NCI-H69 (cell line): ENCODE measurements around the gene C16orf92.
A peak's percentile ranks its signal among the peaks of the same experiment; 100 is the strongest.

Experiments
- DNase-seq: peaks from one replicate; lab custom pipeline; 2025; lab: John Stamatoyannopoulos, UW

C16orf92 gene, protein sequence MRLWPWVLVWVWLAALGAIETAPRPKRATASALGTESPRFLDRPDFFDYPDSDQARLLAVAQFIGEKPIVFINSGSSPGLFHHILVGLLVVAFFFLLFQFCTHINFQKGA

DNA sequence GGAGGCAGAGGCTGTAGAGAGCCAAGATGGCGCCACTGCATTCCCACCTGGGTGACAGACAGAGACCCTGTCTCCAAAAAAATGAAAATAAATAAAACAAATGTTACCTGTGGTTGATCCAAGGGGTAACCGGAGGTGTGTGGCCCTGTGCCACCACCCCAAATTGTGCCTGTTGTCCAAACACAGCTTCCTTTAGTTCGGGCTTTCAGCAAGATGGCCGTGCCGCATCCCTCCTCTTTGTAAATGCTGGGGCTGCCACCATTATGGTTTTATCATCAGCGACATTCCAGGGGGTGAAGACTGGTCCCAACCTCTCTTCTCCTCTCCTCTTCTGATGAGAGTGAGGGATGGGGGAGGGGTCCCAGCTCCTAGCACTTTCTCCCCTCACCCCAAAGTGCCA is at the start of gene C16orf92:
Gene C16orf92 (plus strand): TSS at position 312 of the 400 bp plus-strand sequence. CDS start 143 bp downstream, outside the sequence.
- DNase-seq: no peak

DNA sequence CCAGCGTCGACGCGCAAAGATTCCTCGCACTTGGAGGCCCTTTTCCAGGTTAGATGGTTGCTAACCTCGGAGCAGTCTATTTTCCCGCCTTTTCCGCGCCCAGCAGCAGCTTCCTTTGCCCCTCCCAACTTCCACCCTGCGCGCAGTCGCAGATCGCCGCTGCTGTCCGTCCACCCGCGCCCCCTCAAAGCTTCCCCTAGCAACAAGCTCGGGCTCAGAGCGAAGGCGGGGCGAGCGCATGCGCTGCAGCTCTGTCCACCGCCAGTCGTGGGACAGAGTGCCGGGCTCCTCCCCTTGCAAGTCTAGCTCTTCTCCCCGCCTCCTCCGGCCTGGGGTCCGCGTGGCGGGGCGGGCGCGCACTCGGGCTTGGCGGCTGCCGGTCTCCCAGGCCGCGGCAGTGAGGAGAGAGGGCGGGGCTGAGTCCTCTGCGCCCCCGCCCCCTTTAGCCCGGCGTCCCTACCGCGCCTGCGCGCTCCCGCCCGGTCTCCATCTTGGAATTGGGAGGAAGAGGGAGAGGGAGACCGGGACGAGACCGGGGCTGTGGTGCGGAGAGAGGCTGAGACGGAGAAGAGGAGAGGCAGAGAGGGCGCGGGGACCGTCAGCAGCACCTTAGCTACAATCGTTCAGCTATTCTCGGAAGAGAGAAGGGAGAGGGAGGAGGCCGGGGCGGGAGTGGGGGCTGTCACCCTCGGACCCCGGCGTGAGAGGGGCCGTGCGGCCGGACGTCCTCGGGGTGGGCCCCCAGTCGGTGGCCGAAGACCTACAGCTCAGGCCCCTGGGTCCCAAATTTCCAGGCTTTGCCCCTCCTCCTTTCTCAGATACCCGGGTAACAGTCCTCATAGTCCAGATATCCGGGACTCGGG is 49.4 kb upstream of the C16orf92 start, which contains the start of gene TAOK2:
Gene TAOK2 (plus strand): TSS at position 485 of the 863 bp plus-strand sequence. CDS start 3,905 bp downstream, outside the sequence.
- peak; percentile 99 for DNase-seq

DNA sequence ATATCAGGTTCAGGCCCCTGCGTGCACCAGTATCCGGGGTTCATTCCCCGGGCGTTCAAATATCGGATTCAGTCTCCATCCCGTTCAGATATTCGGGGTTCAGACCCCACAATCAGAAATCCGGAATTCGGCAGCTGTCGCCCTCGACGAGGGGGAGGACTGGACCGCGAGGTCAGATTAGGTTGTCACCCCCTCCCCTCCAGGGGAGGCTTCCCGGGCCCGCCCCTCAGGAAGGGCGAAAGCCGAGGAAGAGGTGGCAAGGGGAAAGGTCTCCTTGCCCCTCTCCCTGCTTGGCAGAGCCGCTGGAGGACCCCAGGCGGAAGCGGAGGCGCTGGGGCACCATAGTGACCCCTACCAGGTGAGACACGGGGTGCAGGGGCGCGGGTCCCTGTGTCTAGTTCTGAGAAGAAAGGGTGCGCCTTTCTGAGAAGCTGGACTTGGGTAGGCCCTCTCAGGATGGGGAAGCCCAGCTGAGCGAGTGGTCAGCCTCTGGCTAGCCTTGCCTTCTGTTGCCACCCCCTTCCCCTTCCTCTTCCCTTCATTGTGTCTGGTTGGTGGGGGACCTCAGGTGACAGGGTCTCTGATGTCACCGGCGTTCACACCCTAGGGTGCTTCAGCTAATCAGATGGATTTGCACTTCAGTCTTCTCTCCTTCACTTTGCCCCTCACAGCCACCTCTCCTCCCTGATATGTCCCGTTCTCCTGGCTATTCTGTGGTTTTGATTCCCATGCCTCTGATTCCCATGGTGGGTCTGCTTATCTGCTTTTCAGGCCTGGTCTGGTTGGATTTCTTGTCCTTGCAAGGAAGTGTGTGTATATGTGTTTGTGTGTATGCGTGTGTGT is 48.5 kb upstream of the C16orf92 start:
- DNase-seq: peak; percentile 40

DNA sequence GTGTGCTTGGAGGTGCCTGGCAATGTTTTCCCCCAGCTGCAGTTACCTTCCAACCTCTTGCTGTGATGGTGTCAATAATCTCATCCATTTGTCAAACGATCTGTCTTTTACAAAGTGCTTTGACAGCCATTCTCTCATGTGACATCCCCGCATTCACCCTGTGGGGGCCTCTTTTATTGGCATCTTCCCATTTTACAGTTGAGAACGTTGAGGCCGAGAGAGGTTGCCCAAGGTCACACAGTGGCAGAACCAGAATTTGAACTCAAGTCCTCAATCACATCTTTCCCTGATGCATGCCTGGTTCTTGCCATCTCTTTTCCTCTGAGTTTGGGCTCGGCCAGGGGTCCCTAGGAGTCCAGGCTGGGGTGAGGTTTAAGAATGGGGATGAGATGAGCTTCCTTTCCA is 47.9 kb upstream of the C16orf92 start:
- DNase-seq: no peak

DNA sequence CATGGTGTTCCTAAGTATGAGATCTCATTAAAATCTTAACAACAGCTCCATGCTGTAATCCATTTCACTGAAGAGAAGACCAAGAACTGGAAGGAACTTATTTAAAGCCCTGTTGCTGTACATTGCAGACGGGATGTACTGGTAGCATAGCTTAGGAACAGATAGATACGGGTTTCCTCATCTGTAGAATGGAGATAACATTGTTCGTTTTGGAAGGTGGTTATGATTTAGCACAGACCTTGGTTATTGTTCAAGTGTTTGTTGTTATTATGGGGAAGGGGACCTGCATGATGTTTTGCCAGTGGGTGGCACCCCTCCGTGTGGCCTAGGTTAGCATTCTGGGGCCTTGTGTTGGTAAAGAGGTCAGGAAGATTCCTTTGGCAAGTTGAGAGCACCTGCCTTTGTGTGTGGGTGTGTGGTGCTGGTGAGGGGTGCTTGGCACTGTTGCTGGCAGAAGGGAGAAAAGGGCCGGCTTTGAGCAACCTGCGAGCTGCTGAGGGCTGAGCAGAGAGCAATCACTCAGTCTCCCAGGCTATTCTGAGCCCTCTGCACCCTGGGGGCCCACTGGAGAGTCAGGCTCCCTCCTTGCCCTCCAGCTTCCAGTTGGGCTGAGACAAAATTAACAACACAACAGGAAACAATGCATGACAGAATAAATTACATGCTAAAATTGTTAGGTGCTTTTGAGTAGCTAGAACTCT is 47.0 kb upstream of the C16orf92 start:
- DNase-seq: no peak

DNA sequence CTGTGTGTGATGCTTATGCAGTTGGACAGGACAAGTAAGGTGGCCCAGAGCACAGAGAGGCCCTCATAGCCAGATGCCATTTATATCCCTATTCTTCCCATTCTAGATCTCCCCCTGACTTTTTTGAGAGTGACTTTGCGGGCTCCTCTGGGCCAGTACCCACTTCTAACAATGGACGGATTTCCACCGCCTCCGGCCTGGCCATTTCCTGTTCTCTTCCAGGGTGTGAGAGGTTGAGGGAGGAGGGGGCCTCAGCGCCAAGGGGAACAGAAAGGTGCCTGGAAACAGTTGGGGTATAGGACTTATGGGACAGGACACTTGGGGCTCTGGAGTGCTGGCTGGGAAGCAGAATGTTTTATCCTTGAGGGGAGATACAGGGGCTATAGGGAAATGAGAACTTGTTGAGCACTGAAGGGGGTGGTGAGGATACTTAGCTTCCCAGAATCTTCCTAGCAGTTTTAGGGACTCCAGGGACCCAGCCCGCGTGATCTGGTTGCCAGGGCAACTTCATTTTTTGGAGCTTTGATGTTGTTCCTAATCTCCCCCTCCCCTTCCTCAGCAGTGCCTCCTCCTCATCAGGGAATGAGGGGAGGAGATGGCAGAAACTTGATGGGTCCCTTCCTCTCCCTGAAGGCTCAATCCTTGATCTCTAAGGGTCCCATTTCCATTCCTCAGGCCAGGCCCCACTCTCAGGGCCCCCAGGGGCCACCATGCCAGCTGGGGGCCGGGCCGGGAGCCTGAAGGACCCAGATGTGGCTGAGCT is 45.8 kb upstream of the C16orf92 start:
- DNase-seq: no peak

DNA sequence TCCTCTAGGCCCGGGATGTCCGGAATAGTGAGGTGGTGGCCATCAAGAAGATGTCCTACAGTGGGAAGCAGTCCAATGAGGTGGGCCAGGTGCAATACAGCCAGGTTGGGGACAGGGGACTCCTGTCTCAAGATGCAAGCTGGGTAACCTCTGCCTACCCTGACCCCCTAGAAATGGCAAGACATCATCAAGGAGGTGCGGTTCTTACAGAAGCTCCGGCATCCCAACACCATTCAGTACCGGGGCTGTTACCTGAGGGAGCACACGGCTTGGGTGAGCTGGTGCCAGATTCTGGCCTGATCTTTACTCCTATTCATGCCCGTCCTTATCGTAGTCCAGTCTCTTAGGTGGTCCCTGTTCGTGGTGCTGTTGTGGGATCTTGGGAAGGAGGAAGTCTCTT is 44.9 kb upstream of the C16orf92 start:
- DNase-seq: no peak

DNA sequence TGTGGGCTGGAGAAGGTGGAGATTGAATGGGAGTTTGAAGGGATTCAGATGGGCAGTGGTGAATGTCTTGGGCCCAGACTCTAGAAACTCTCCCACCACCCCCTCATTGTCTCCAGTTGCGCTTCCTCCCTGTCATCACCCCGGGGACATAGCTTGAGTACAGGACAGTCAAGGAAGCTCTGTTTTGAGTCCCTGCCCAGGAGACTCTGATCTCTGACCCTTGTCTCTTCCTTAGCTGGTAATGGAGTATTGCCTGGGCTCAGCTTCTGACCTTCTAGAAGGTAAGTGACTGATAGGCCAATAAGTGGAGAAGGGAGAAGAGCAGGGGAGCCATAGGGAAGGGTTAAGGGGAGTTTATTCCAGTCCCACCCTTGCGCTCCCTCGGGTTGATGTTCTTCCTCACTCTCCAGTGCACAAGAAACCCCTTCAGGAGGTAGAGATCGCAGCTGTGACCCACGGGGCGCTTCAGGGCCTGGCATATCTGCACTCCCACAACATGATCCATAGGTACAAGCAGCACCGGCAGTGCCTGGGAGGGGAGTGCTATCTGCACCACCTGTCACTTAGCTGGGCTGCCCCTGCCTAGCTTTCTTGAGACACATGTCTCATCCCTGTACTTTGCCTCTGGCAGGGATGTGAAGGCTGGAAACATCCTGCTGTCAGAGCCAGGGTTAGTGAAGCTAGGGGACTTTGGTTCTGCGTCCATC is 44.3 kb upstream of the C16orf92 start:
- DNase-seq: no peak

DNA sequence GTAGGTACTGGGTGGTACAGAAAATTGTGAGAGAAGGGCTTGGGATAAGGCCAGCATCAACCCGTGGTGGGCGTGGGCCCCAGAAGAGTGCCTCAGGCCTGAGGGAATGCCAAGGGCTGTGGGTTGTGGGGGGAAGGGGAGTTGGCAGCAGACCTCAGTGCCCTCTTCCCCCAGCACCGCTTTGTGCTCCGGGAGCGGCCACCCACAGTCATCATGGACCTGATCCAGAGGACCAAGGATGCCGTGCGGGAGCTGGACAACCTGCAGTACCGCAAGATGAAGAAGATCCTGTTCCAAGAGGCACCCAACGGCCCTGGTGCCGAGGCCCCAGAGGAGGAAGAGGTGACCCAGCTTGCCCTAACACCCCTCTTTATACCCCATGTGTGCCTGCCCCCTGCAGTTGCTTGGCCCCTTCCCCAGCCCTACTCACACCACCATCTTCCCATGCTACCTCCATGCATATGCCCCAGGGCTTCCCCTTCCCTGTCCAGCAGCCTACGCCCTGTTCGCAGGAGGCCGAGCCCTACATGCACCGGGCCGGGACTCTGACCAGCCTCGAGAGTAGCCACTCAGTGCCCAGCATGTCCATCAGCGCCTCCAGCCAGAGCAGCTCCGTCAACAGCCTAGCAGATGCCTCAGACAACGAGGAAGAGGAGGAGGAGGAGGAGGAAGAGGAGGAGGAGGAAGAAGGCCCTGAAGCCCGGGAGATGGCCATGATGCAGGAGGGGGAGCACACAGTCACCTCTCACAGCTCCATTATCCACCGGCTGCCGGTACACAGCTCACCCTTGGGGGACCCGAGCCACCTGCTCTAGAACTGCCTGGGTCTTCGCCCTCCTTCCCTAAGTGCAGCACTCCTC is 40.2 kb upstream of the C16orf92 start:
- no peak for DNase-seq

DNA sequence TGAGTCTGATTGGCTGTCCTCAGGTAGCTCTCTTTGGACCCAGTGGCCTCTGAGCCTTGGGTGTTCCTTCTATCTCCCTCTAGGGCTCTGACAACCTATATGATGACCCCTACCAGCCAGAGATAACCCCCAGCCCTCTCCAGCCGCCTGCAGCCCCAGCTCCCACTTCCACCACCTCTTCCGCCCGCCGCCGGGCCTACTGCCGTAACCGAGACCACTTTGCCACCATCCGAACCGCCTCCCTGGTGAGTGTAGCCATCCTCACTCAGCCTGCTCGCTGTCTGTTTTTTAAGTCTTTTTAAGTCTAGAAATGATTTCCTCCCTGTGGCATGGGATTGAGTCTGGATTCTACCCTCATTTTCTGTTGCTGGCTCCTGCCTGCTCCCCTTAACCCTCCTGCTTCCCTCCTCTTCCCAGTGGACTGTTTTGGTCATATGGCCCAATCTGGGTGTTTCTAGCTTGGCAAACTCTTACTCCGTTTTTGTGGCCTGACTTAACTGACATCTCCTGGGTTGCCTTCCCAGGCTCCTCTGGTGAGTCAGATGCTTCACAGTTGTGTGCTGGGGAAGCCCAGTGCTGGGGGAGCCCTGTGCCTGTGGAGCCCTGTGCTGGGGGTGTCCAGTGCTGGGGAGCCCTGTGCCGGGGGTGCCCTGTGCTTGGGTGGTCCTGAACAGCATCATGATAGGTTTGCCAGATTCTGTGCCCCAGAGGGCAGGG is 39.4 kb upstream of the C16orf92 start:
- no peak for DNase-seq

DNA sequence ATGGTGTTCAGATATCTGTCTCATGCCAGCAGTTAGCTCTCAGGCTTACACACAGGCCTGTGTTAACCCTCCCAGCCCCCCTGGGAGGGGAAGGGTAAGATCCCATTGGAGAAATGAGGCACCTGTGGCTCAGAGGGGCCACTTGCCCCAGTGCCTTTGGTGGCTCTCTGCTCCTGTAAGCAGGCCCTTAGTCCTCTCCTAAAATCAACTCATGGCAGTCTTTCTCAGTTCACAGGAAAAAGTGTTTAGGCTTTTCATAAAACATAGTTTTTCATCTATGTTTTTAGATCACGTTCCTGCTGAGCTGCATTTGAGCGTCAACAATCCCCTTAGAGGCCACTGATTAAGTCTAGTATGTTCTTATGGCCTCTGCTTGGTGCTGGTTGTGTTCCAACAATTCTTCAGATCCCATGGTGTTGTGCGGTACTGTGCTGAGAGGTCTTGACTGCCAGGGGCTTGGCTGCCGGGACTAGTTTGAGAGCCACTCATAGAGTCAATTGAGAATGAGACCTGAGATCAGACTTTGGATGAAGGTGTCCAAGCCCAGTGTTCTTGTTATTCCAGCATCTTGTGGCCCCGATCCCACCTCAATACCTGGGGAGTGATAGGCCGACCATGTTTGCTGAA is 38.7 kb upstream of the C16orf92 start:
- DNase-seq: no peak

DNA sequence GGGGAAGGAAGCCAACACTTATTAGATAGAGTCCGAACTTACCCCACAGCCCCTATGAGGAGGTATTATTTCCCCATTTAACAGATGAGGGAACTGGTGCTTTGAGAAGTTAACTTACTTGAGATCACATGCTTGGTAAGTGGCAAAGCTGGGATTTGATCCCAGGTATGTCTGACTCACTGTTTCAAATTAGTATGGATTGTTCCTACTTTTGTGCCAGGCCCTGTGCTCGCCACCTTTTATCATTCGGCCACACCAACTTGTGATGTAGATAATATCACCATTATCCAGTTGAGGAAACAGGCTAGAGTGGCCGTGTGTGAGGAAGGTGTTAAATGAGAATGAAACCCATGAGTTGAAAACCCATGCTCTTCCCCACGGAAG is 38.2 kb upstream of the C16orf92 start:
- no peak for DNase-seq

DNA sequence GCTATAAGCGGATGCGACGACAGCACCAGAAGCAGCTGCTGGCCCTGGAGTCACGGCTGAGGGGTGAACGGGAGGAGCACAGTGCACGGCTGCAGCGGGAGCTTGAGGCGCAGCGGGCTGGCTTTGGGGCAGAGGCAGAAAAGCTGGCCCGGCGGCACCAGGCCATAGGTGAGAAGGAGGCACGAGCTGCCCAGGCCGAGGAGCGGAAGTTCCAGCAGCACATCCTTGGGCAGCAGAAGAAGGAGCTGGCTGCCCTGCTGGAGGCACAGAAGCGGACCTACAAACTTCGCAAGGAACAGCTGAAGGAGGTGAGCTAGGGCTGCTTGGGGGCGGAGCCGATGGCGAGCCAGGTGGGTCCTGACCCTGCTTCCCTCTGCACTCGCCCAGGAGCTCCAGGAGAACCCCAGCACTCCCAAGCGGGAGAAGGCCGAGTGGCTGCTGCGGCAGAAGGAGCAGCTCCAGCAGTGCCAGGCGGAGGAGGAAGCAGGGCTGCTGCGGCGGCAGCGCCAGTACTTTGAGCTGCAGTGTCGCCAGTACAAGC is 37.7 kb upstream of the C16orf92 start:
- DNase-seq: no peak

DNA sequence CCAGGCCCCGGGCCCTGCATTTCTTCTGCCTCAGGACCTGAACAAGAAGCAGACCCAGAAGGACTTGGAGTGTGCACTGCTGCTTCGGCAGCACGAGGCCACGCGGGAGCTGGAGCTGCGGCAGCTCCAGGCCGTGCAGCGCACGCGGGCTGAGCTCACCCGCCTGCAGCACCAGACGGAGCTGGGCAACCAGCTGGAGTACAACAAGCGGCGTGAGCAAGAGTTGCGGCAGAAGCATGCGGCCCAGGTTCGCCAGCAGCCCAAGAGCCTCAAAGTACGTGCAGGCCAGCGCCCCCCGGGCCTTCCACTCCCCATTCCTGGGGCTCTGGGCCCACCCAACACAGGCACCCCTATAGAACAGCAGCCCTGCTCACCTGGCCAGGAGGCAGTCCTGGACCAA is 36.8 kb upstream of the C16orf92 start:
- no peak for DNase-seq

DNA sequence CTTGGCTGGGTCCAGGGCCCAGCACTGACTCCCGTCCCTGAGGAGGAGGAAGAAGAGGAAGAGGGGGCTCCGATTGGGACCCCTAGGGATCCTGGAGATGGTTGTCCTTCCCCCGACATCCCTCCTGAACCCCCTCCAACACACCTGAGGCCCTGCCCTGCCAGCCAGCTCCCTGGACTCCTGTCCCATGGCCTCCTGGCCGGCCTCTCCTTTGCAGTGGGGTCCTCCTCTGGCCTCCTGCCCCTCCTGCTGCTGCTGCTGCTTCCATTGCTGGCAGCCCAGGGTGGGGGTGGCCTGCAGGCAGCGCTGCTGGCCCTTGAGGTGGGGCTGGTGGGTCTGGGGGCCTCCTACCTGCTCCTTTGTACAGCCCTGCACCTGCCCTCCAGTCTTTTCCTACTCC is 36.1 kb upstream of the C16orf92 start:
- no peak for DNase-seq

DNA sequence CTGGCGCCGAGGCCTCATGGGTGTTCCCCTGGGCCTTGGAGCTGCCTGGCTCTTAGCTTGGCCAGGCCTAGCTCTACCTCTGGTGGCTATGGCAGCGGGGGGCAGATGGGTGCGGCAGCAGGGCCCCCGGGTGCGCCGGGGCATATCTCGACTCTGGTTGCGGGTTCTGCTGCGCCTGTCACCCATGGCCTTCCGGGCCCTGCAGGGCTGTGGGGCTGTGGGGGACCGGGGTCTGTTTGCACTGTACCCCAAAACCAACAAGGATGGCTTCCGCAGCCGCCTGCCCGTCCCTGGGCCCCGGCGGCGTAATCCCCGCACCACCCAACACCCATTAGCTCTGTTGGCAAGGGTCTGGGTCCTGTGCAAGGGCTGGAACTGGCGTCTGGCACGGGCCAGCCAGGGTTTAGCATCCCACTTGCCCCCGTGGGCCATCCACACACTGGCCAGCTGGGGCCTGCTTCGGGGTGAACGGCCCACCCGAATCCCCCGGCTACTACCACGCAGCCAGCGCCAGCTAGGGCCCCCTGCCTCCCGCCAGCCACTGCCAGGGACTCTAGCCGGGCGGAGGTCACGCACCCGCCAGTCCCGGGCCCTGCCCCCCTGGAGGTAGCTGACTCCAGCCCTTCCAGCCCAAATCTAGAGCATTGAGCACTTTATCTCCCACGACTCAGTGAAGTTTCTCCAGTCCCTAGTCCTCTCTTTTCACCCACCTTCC is 35.5 kb upstream of the C16orf92 start:
- no peak for DNase-seq

DNA sequence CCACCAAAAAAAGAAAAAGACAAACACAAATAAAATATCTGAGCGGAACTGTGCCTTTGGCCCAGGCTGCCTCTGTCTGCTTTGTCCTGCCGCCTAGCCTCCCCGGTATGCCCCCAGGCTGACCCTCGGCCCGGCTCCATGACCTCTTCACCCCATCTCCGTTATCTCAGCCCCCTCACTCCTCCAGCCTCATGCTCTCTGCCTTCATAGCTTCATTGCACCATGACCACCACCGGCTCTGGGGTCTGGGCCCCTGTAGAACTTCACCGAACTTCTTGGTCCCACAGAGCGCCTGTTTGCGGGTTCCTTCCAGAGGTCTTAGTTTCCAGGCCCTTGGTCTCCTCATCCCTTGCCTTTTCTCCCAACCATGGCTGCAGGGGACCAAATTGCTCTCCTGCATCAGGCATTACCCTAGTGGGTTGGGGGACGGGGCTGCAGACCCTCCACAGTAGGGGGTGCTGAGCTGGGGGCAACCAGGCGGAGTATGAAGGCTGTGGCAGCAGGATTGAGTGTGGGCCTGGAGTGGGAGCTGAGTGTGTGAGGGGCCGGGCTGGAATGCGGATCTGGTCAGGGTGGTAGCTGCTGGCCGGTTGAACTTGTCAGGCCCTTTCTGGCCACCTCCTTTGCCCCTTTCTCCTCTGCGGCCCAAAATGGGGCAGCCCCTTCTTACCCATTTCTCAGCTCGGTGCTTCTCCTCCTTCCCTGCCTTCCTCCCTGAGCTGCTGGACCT is 34.5 kb upstream of the C16orf92 start:
- no peak for DNase-seq
